ENCODE data around the gene CPEB4.

CPEB4 gene

GRCh38 chr5:173904151-173904550, 16.0 kb downstream of the CPEB4 start:
- Histone ChIP-seq H3K79me2 (ENCODE audit: low read length) (no peaks in the 10 kb centered on the region), H3K9me3 (ENCODE audit: insufficient read depth, low read length) (no peaks in the 10 kb centered on the region), H3K9ac (ENCODE audit: low read length) (no peak overlapping the region), H3K4me3 (ENCODE audit: low read length) (no peak overlapping the region), H4K20me1 (ENCODE audit: insufficient read depth, low read length) (no peaks in the 10 kb centered on the region), H3K4me1 (ENCODE audit: low read length) (peaks cover 24% of the 10 kb centered on the region), H3K27me3 (ENCODE audit: low read depth, low read length) (no peaks in the 10 kb centered on the region), H3K36me3 (replicated peaks; ENCODE audit: low read depth, low read length) (no peaks in the 10 kb centered on the region), H2AFZ (ENCODE audit: low read depth, low read length) (no peak overlapping the region), H3K4me2 (ENCODE audit: low read length) (peak overlapping the region; percentile 5; the same call in 1 of the 2 replicates), H3K27ac (ENCODE audit: low read length) (no peak overlapping the region)
- TF ChIP-seq CTCF (IDR thresholded peaks at IDR 0.05; ENCODE audit: low read depth, low read length) (no peak), EZH2phosphoT487 (IDR thresholded peaks at IDR 0.05; ENCODE audit: low read depth) (no peak)

- H3K79me2 ChIP-seq (ENCODE audit: low read length): no peaks in the 10 kb centered on the region
- H3K4me2 ChIP-seq (ENCODE audit: low read length): no peak overlapping the region
These were observed 19.1 kb downstream of the CPEB4 start for GRCh38 chr5:173907284-173907683.

GRCh38 chr5:173907686-173908371, 19.7 kb downstream of the CPEB4 start:
- Histone ChIP-seq H3K9me3 (ENCODE audit: insufficient read depth, low read length) (no peaks in the 10 kb centered on the region), H3K79me2 (ENCODE audit: low read length) (no peaks in the 10 kb centered on the region), H3K4me3 (ENCODE audit: low read length) (no peak overlapping the region), H3K27ac (ENCODE audit: low read length) (no peak overlapping the region), H3K36me3 (replicated peaks; ENCODE audit: low read depth, low read length) (no peaks in the 10 kb centered on the region), H2AFZ (ENCODE audit: low read depth, low read length) (no peak overlapping the region), H3K4me2 (ENCODE audit: low read length) (peak overlapping the region; percentile 28; the same call in 1 of the 2 replicates), H3K9ac (ENCODE audit: low read length) (no peak overlapping the region), H4K20me1 (ENCODE audit: insufficient read depth, low read length) (no peaks in the 10 kb centered on the region), H3K4me1 (ENCODE audit: low read length) (peaks cover 26% of the 10 kb centered on the region), H3K27me3 (ENCODE audit: low read depth, low read length) (no peaks in the 10 kb centered on the region)
- no peak for TF ChIP-seq CTCF (IDR thresholded peaks at IDR 0.05; ENCODE audit: low read depth, low read length)
- no peak for TF ChIP-seq EZH2phosphoT487 (IDR thresholded peaks at IDR 0.05; ENCODE audit: low read depth)

More at GRCh38 chr5:173907284-173907683, 19.1 kb downstream of the CPEB4 start:
- H3K9ac ChIP-seq (ENCODE audit: low read length): no peak overlapping the region
- H4K20me1 ChIP-seq (ENCODE audit: insufficient read depth, low read length): no peaks in the 10 kb centered on the region
- no peaks in the 10 kb centered on the region for H3K27me3 ChIP-seq (ENCODE audit: low read depth, low read length)
- TF ChIP-seq CTCF (IDR thresholded peaks at IDR 0.05; ENCODE audit: low read depth, low read length): no peak
- no peak for TF ChIP-seq EZH2phosphoT487 (IDR thresholded peaks at IDR 0.05; ENCODE audit: low read depth)
- H2AFZ ChIP-seq (ENCODE audit: low read depth, low read length): no peak overlapping the region
- no peaks in the 10 kb centered on the region for H3K9me3 ChIP-seq (ENCODE audit: insufficient read depth, low read length)
- no peak overlapping the region for H3K27ac ChIP-seq (ENCODE audit: low read length)
- peaks cover 26% of the 10 kb centered on the region for H3K4me1 ChIP-seq (ENCODE audit: low read length)
- H3K36me3 ChIP-seq (replicated peaks; ENCODE audit: low read depth, low read length): no peaks in the 10 kb centered on the region
- H3K4me3 ChIP-seq (ENCODE audit: low read length): no peak overlapping the region

- TF ChIP-seq EZH2phosphoT487 (IDR thresholded peaks at IDR 0.05; ENCODE audit: low read depth): no peak
- TF ChIP-seq CTCF (IDR thresholded peaks at IDR 0.05; ENCODE audit: low read depth, low read length): no peak
- Histone ChIP-seq H3K4me3 (ENCODE audit: low read length) (no peak overlapping the region), H3K4me2 (ENCODE audit: low read length) (no peak overlapping the region), H2AFZ (ENCODE audit: low read depth, low read length) (no peak overlapping the region), H3K4me1 (ENCODE audit: low read length) (peaks cover 18% of the 10 kb centered on the region), H3K9me3 (ENCODE audit: insufficient read depth, low read length) (no peaks in the 10 kb centered on the region), H4K20me1 (ENCODE audit: insufficient read depth, low read length) (no peaks in the 10 kb centered on the region), H3K27me3 (ENCODE audit: low read depth, low read length) (no peaks in the 10 kb centered on the region), H3K36me3 (replicated peaks; ENCODE audit: low read depth, low read length) (no peaks in the 10 kb centered on the region), H3K27ac (ENCODE audit: low read length) (no peak overlapping the region), H3K79me2 (ENCODE audit: low read length) (no peaks in the 10 kb centered on the region), H3K9ac (ENCODE audit: low read length) (no peak overlapping the region)
These were observed 21.1 kb downstream of the CPEB4 start for GRCh38 chr5:173909199-173909598.

All from OCI-LY3 (cell line).